ENCODE data around the gene DNAJA4.

DNAJA4 gene

GRCh38 chr15:78292219-78292618 is 27.9 kb downstream of the DNAJA4 start:
- TF ChIP-seq TOX (CRISPR knock-in tag; IDR thresholded peaks at IDR 0.05; ENCODE audit: borderline replicate concordance) (no peak), ZNF70 (CRISPR knock-in tag; IDR thresholded peaks at IDR 0.05) (no peak), OSR1 (CRISPR knock-in tag; IDR thresholded peaks at IDR 0.05) (no peak), CSDC2 (CRISPR knock-in tag; IDR thresholded peaks at IDR 0.05) (no peak), POU6F1 (CRISPR knock-in tag; IDR thresholded peaks at IDR 0.05; ENCODE audit: borderline replicate concordance, low read depth) (no peak), TCF4 (CRISPR knock-in tag; IDR thresholded peaks at IDR 0.05; ENCODE audit: borderline replicate concordance) (no peak), ARNTL (CRISPR knock-in tag; IDR thresholded peaks at IDR 0.05; ENCODE audit: borderline replicate concordance, low read depth) (no peak), ZNF565 (CRISPR knock-in tag; conservative IDR thresholded peaks at IDR 0.05; ENCODE audit: low read depth) (no peak), ZFP3 (CRISPR knock-in tag; IDR thresholded peaks at IDR 0.05) (no peak), RARB (CRISPR knock-in tag; IDR thresholded peaks at IDR 0.05) (no peak), SNAI2 (CRISPR knock-in tag; IDR thresholded peaks at IDR 0.05) (no peak), GLIS3 (CRISPR knock-in tag; IDR thresholded peaks at IDR 0.05) (no peak), BACH2 (CRISPR knock-in tag; IDR thresholded peaks at IDR 0.05; ENCODE audit: borderline replicate concordance) (no peak), ZNF8 (CRISPR knock-in tag; IDR thresholded peaks at IDR 0.05) (no peak)
- ATAC-seq, result no peak

- TF ChIP-seq PPARA (CRISPR knock-in tag; IDR thresholded peaks at IDR 0.05; ENCODE audit: borderline replicate concordance) (no peak), ZFP3 (CRISPR knock-in tag; IDR thresholded peaks at IDR 0.05) (no peak), PATZ1 (CRISPR knock-in tag; IDR thresholded peaks at IDR 0.05; ENCODE audit: borderline replicate concordance) (no peak), TCF4 (CRISPR knock-in tag; IDR thresholded peaks at IDR 0.05; ENCODE audit: borderline replicate concordance) (no peak), TSHZ2 (CRISPR knock-in tag; IDR thresholded peaks at IDR 0.05) (no peak), ARNTL (CRISPR knock-in tag; IDR thresholded peaks at IDR 0.05; ENCODE audit: borderline replicate concordance, low read depth) (no peak), CSRNP3 (CRISPR knock-in tag; IDR thresholded peaks at IDR 0.05) (no peak), GLIS3 (CRISPR knock-in tag; IDR thresholded peaks at IDR 0.05) (no peak), ZFP30 (CRISPR knock-in tag; IDR thresholded peaks at IDR 0.05) (no peak)
- peak; percentile 97 for ATAC-seq
Measured at GRCh38 chr15:78299101-78299930, 35.0 kb downstream of the DNAJA4 start, which contains the start of gene SKIC8. Gene SKIC8 (minus strand): TSS chr15:78299609. CDS start chr15:78295686, 3,923 bp downstream.

- TF ChIP-seq SNAI2 (CRISPR knock-in tag; IDR thresholded peaks at IDR 0.05) (no peak), TCF4 (CRISPR knock-in tag; IDR thresholded peaks at IDR 0.05; ENCODE audit: borderline replicate concordance) (no peak), PATZ1 (CRISPR knock-in tag; IDR thresholded peaks at IDR 0.05; ENCODE audit: borderline replicate concordance) (no peak), ISL1 (CRISPR knock-in tag; IDR thresholded peaks at IDR 0.05) (no peak), TSHZ2 (CRISPR knock-in tag; IDR thresholded peaks at IDR 0.05) (no peak), ESRRG (CRISPR knock-in tag; IDR thresholded peaks at IDR 0.05) (no peak), ARNTL (CRISPR knock-in tag; IDR thresholded peaks at IDR 0.05; ENCODE audit: borderline replicate concordance, low read depth) (no peak), POU6F1 (CRISPR knock-in tag; IDR thresholded peaks at IDR 0.05; ENCODE audit: borderline replicate concordance, low read depth) (no peak), OSR1 (CRISPR knock-in tag; IDR thresholded peaks at IDR 0.05) (no peak), GLIS3 (CRISPR knock-in tag; IDR thresholded peaks at IDR 0.05) (no peak), ZFP3 (CRISPR knock-in tag; IDR thresholded peaks at IDR 0.05) (no peak), ZNF8 (CRISPR knock-in tag; IDR thresholded peaks at IDR 0.05) (no peak), ZNF565 (CRISPR knock-in tag; conservative IDR thresholded peaks at IDR 0.05; ENCODE audit: low read depth) (no peak)
- no peak for ATAC-seq
Measured at GRCh38 chr15:78301326-78301725, 37.0 kb downstream of the DNAJA4 start.
